Measurements from ENCODE around the gene IRF2. TPM values are rescaled to one million over a fixed set of nuclear protein-coding genes. Genes with fewer than 3 reads are reported as not detected.
A peak's percentile ranks its signal among the peaks of the same experiment; 100 is the strongest.

IRF2 gene
- total RNA-seq (10 to 100 TPM; 27.8 to 68.4 (median 40.7) TPM), polyA plus RNA-seq (10 to 100 TPM; 31.7 to 60.6 TPM)
- long read RNA-seq, donor 1, transcript IRF2-201 (9 exons, 2,303 nt): major isoform, 51 of 72 reads
- long read RNA-seq, donor 1, partial matches to known transcripts: 7 of 72 reads
- long read RNA-seq, donor 1, other reads (novel, unspliced or antisense): 14 of 72 reads
- long read RNA-seq, donor 2, partial matches to known transcripts: 0 of 5 reads
- long read RNA-seq, donor 2, other reads (novel, unspliced or antisense): 0 of 5 reads
- long read RNA-seq, donor 3, transcript IRF2-201 (9 exons, 2,303 nt): major isoform, 19 of 28 reads
- long read RNA-seq, donor 3, partial matches to known transcripts: 3 of 28 reads
- long read RNA-seq, donor 3, other reads (novel, unspliced or antisense): 6 of 28 reads

- Histone ChIP-seq H3K36me3 (no peaks in the 10 kb centered on the region), H3K27me3 (no peaks in the 10 kb centered on the region), H3K4me3 (peak within 1 kb of the TSS; percentile 67), H3K4me1 (ENCODE audit: insufficient read depth) (peaks cover 1% of the 10 kb centered on the region), H3K9me3 (no peaks in the 10 kb centered on the region), H3K27ac (peak within 1 kb of the TSS; percentile 91 to 95)
- DNase-seq: peak; percentile 96 to 98 (median 97)
- WGBS, 3 donors: 0 to 1% (median 0%) methylated on average over 40 to 65 of the region's 66 CpGs
- intact Hi-C loops (cut with DNase I): loop anchor here (2.0 to 10.0 kb wide), 7 partner anchors 60 to 190 kb away; no protein-coding TSS in a partner anchor
- TF ChIP-seq POLR2A (IDR thresholded peaks at IDR 0.05) (peak; percentile 97), EP300 (IDR thresholded peaks at IDR 0.05) (peak; percentile 95)
- TF ChIP-seq, protein P1, sequence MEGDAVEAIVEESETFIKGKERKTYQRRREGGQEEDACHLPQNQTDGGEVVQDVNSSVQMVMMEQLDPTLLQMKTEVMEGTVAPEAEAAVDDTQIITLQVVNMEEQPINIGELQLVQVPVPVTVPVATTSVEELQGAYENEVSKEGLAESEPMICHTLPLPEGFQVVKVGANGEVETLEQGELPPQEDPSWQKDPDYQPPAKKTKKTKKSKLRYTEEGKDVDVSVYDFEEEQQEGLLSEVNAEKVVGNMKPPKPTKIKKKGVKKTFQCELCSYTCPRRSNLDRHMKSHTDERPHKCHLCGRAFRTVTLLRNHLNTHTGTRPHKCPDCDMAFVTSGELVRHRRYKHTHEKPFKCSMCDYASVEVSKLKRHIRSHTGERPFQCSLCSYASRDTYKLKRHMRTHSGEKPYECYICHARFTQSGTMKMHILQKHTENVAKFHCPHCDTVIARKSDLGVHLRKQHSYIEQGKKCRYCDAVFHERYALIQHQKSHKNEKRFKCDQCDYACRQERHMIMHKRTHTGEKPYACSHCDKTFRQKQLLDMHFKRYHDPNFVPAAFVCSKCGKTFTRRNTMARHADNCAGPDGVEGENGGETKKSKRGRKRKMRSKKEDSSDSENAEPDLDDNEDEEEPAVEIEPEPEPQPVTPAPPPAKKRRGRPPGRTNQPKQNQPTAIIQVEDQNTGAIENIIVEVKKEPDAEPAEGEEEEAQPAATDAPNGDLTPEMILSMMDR (IDR thresholded peaks at IDR 0.05): peak in 1 of 3 donors; percentile 4
These were observed at the start of gene IRF2 for GRCh38 chr4:184474263-184475095. IRF2 (minus strand) TSS chr4:184474550; CDS start chr4:184429064, 45,486 bp downstream.

GRCh38 chr4:184515606-184516005 is 41.3 kb upstream of the IRF2 start:
- Histone ChIP-seq H3K27ac (no peak overlapping the region), H3K27me3 (no peaks in the 10 kb centered on the region), H3K4me1 (ENCODE audit: insufficient read depth) (peaks cover 4% of the 10 kb centered on the region), H3K36me3 (no peaks in the 10 kb centered on the region), H3K4me3 (no peak overlapping the region), H3K9me3 (no peaks in the 10 kb centered on the region)
- intact Hi-C loops (cut with DNase I): no loop called here
- TF ChIP-seq, protein P1 (IDR thresholded peaks at IDR 0.05): no peak
- no peak for TF ChIP-seq EP300 (IDR thresholded peaks at IDR 0.05)
- no peak for TF ChIP-seq POLR2A (IDR thresholded peaks at IDR 0.05)
- 95 to 98% (median 96%) methylated on average over 3 of the region's 3 CpGs for WGBS, 3 donors
- no peak for DNase-seq

GRCh38 chr4:184514121-184514988 is 40.0 kb upstream of the IRF2 start:
- WGBS, 3 donors: 19 to 21% (median 20%) methylated on average over 8 of the region's 8 CpGs
- intact Hi-C loops (cut with DNase I): no loop called here
- no peaks in the 10 kb centered on the region for H3K9me3 ChIP-seq
- peaks cover 4% of the 10 kb centered on the region for H3K4me1 ChIP-seq (ENCODE audit: insufficient read depth)
- TF ChIP-seq EP300 (IDR thresholded peaks at IDR 0.05) (no peak), POLR2A (IDR thresholded peaks at IDR 0.05) (no peak)
- TF ChIP-seq, protein P1 (IDR thresholded peaks at IDR 0.05): no peak
- H3K27me3 ChIP-seq: no peaks in the 10 kb centered on the region
- H3K4me3 ChIP-seq: no peak overlapping the region
- no peaks in the 10 kb centered on the region for H3K36me3 ChIP-seq
- DNase-seq: peak in 4 of 5 donors; percentile 43 to 56 (median 50)
- H3K27ac ChIP-seq: no peak overlapping the region

DNA sequence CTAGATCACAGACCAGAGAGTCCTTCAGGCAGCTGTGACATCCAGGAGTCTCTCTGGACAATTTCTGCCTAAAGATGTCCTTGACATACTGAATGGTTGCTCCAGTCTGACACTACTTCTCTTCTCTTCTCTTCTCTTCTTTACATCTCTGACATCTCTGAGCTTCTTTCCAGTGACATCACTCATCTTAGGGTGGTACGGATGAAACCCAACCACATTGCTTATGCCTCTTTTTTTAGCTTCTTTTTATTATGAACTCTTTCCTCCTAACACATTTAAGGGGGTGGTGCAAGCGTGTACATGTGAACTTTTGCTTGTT is 39.4 kb upstream of the IRF2 start:
- H3K4me3 ChIP-seq: no peak overlapping the region

More for the DNA sequence above, 39.4 kb upstream of the IRF2 start:
- WGBS, 3 donors: 45 to 56% (median 53%) methylated on average over 2 of the region's 2 CpGs
- DNase-seq: no peak
- TF ChIP-seq EP300 (IDR thresholded peaks at IDR 0.05) (no peak), POLR2A (IDR thresholded peaks at IDR 0.05) (no peak)
- TF ChIP-seq, protein P1 (IDR thresholded peaks at IDR 0.05): no peak
- H3K27ac ChIP-seq: no peak overlapping the region
- intact Hi-C loops (cut with DNase I): no loop called here
- H3K4me1 ChIP-seq (ENCODE audit: insufficient read depth): peaks cover 4% of the 10 kb centered on the region
- no peaks in the 10 kb centered on the region for H3K27me3 ChIP-seq
- H3K9me3 ChIP-seq: no peaks in the 10 kb centered on the region
- no peaks in the 10 kb centered on the region for H3K36me3 ChIP-seq

All from ovary (tissue), 10 donors.